IMR-90 (cell line): ENCODE results near the gene ATP5F1D. TPM values are rescaled to one million over a fixed set of nuclear protein-coding genes. Genes with fewer than 3 reads are reported as not detected.
A peak's percentile ranks its signal among the peaks of the same experiment; 100 is the strongest.

Experiments used
- ATAC-seq: fragments of 200-7000 bp; cut with Tn5 transposase; 2 replicates; pipeline ENCODE4 v1.9.1; 2020; ENCODE audit warnings: low read depth, mild to moderate bottlenecking, moderate library complexity
- BruUV-seq: library from RNA; stranded (reverse); fragments of 400-500 nt; replicated peaks from 2 replicates; lab custom pipeline; 2021; lab: Mats Ljungman, UMichigan
- CTCF ChIA-PET: fragments of 300-600 bp; formaldehyde crosslinking; extraction: SDS; loops from one replicate; lab custom pipeline; 2021; ENCODE audit warnings: antibody characterized with exemption; lab: Yijun Ruan, JAX
- POLR2A ChIA-PET: fragments of 300-600 bp; sonication (Branson Sonifier 250); formaldehyde crosslinking; loops from one replicate; lab custom pipeline; 2022; ENCODE audit warnings: antibody characterized with exemption; ENCODE audit not compliant: unreplicated experiment; lab: Charles Lee
- DNase-seq: peaks from one replicate; pipeline ENCODE4 v3.0.0; 2013
- H2AFZ ChIP-seq: replicated peaks from 2 replicates; pipeline ENCODE3; 2013; ENCODE audit warnings: low read length, mild to moderate bottlenecking; ENCODE audit not compliant: poor library complexity
- H2AK5ac ChIP-seq: 2 replicates; pipeline ENCODE4 v1.6.1; 2013; ENCODE audit warnings: low read depth, low read length, inconsistent platforms
- H2AK9ac ChIP-seq: replicated peaks from 2 replicates; pipeline ENCODE3; 2013; ENCODE audit warnings: mild to moderate bottlenecking, low read depth, low read length, moderate library complexity; ENCODE audit not compliant: poor library complexity
- H2BK120ac ChIP-seq: 2 replicates; pipeline ENCODE4 v1.6.1; 2013; ENCODE audit warnings: low read depth, low read length, inconsistent platforms
- H2BK15ac ChIP-seq: 3 replicates; pipeline ENCODE4 v1.6.1; 2013; ENCODE audit warnings: low read depth, low read length, inconsistent platforms
- H2BK20ac ChIP-seq: 2 replicates; pipeline ENCODE4 v1.6.1; 2013; ENCODE audit warnings: low read depth, mild to moderate bottlenecking, inconsistent platforms, low read length, moderate library complexity
- H2BK5ac ChIP-seq: 2 replicates; pipeline ENCODE4 v1.6.1; 2013; ENCODE audit warnings: mild to moderate bottlenecking, low read depth, low read length, inconsistent platforms; ENCODE audit not compliant: poor library complexity, severe bottlenecking
- H3K14ac ChIP-seq: replicated peaks from 2 replicates; pipeline ENCODE4 v1.6.1; 2013; ENCODE audit warnings: low read depth, low read length, inconsistent platforms
- H3K18ac ChIP-seq: 2 replicates; pipeline ENCODE4 v1.6.1; 2013; ENCODE audit warnings: low read depth, low read length, control low read depth
- H3K23ac ChIP-seq: 2 replicates; pipeline ENCODE4 v1.6.1; 2013; ENCODE audit warnings: low read depth, low read length, inconsistent platforms
- H3K27ac ChIP-seq: 2 replicates; pipeline ENCODE4 v1.5.1; 2013; ENCODE audit warnings: mild to moderate bottlenecking, control low read depth, low read length; ENCODE audit not compliant: insufficient read depth
- H3K27me3 ChIP-seq: 2 replicates; pipeline ENCODE4 v1.6.1; 2013; ENCODE audit warnings: low read length; ENCODE audit not compliant: control insufficient read depth, insufficient read depth
- H3K36me3 ChIP-seq: 2 replicates; pipeline ENCODE4 v1.6.1; 2013; ENCODE audit warnings: low read length, mixed read lengths; ENCODE audit not compliant: control insufficient read depth, insufficient read depth
- H3K4ac ChIP-seq: 2 replicates; pipeline ENCODE4 v1.6.1; 2013; ENCODE audit warnings: low read depth, low read length, inconsistent platforms
- H3K4me1 ChIP-seq: 2 replicates; pipeline ENCODE4 v1.6.1; 2013; ENCODE audit warnings: low read length, mixed read lengths; ENCODE audit not compliant: control insufficient read depth, insufficient read depth
- H3K4me2 ChIP-seq: 2 replicates; pipeline ENCODE4 v1.6.1; 2013; ENCODE audit warnings: low read depth, mild to moderate bottlenecking, control low read depth, low read length, moderate library complexity
- H3K4me3 ChIP-seq: 2 replicates; pipeline ENCODE4 v1.5.1; 2013; ENCODE audit warnings: low read depth, mild to moderate bottlenecking, control low read depth, low read length, moderate library complexity; ENCODE audit not compliant: insufficient read depth
- H3K56ac ChIP-seq: 2 replicates; pipeline ENCODE4 v1.6.1; 2013; ENCODE audit warnings: low read length, inconsistent platforms; ENCODE audit not compliant: insufficient read depth; ENCODE audit errors: extremely low read depth
- H3K79me1 ChIP-seq, 2 experiments: 2 replicates each; pipeline ENCODE4 v1.6.1; 2013; ENCODE audit warnings: low read length in 2 of 2, inconsistent platforms in 1 of 2, low read depth in 1 of 2
- H3K9ac ChIP-seq: 2 replicates; pipeline ENCODE4 v1.6.1; 2013; ENCODE audit warnings: low read depth, low read length, control low read depth
- H3K9me1 ChIP-seq: 2 replicates; pipeline ENCODE4 v1.6.1; 2013; ENCODE audit warnings: low read length, inconsistent platforms; ENCODE audit not compliant: insufficient read depth
- H3K9me3 ChIP-seq: 2 replicates; pipeline ENCODE4 v1.6.1; 2013; ENCODE audit warnings: low read length; ENCODE audit not compliant: control insufficient read depth, insufficient read depth
- H4K20me1 ChIP-seq: 2 replicates; pipeline ENCODE4 v1.6.1; 2013; ENCODE audit warnings: low read length, inconsistent platforms; ENCODE audit not compliant: insufficient read depth
- H4K5ac ChIP-seq: 2 replicates; pipeline ENCODE4 v1.6.1; 2013; ENCODE audit warnings: mild to moderate bottlenecking, low read depth, low read length, control low read depth
- H4K8ac ChIP-seq, 2 experiments: 2 replicates each; pipeline ENCODE4 v1.6.1; 2013; ENCODE audit warnings: low read depth in 2 of 2, low read length in 2 of 2, control low read depth in 1 of 2, inconsistent platforms in 1 of 2
- H4K91ac ChIP-seq: 2 replicates; pipeline ENCODE4 v1.6.1; 2013; ENCODE audit warnings: low read depth, low read length, inconsistent platforms; ENCODE audit not compliant: insufficient read depth
- CEBPB ChIP-seq: IDR thresholded peaks from 2 replicates; pipeline ENCODE4 v1.6.1; 2012; ENCODE audit warnings: low read depth, low read length, improper control_type of control experiment
- MAFK ChIP-seq: IDR thresholded peaks from 2 replicates; pipeline ENCODE4 v1.6.1; 2012; ENCODE audit warnings: low read depth, low read length, improper control_type of control experiment
- MXI1 ChIP-seq: IDR thresholded peaks from 2 replicates; pipeline ENCODE4 v1.6.1; 2012; ENCODE audit warnings: low read depth, mild to moderate bottlenecking, low read length, moderate library complexity, borderline replicate concordance
- POLR2A ChIP-seq: IDR thresholded peaks from 2 replicates; pipeline ENCODE4 v1.6.1; 2012; ENCODE audit warnings: mild to moderate bottlenecking, low read depth, low read length
- WGBS, 2 experiments: methylation state at CpG; one replicate each; pipeline versions ENCODE4 v1.1.5 to v1.1.7; 2013; ENCODE audit warnings: missing lambda C conversion rate in 2 of 2; ENCODE audit not compliant: insufficient read length in 1 of 2; ENCODE audit errors: extremely low coverage in 2 of 2; 5-methylcytosine and 5-hydroxymethylcytosine counted together
- dilution Hi-C: fragments of 300-500 bp; cut with HindIII; formaldehyde crosslinking; loops from one replicate; pipeline ENCODE4 v1.14.3; 2018; ENCODE audit warnings: low sequenced_read_pairs; ENCODE audit not compliant: unreplicated experiment
- in situ Hi-C: fragments of 300-500 bp; cut with MboI; formaldehyde crosslinking; loops from 3 replicates; pipeline ENCODE4 v1.14.3; 2019; ENCODE audit warnings: low sequenced_read_pairs, inconsistent platforms, mixed read lengths
- intact Hi-C: fragments of 100-400 bp; cut with micrococcal nuclease; formaldehyde crosslinking; loops from 2 replicates; pipeline ENCODE4 v1.10.0; 2022
- polyA plus RNA-seq, 3 experiments: library from polyadenylated mRNA; depleted of rRNA; stranded (reverse); fragments of >200 nt; gene quantifications; 2 replicates each; pipeline ENCODE4 v1.2.3, GENCODE V29; 2012; ENCODE audit warnings: low replicate concordance in 1 of 3
- total RNA-seq: library from RNA; depleted of rRNA; stranded (reverse); fragments of >200 nt; gene quantifications from 2 replicates; pipeline ENCODE4 v1.2.3, GENCODE V29; 2012

ATP5F1D gene
- total and polyA plus RNA-seq, 2 of the 4 experiments (the other 2 are of a cell fraction): 7.3 to 140 TPM

DNA sequence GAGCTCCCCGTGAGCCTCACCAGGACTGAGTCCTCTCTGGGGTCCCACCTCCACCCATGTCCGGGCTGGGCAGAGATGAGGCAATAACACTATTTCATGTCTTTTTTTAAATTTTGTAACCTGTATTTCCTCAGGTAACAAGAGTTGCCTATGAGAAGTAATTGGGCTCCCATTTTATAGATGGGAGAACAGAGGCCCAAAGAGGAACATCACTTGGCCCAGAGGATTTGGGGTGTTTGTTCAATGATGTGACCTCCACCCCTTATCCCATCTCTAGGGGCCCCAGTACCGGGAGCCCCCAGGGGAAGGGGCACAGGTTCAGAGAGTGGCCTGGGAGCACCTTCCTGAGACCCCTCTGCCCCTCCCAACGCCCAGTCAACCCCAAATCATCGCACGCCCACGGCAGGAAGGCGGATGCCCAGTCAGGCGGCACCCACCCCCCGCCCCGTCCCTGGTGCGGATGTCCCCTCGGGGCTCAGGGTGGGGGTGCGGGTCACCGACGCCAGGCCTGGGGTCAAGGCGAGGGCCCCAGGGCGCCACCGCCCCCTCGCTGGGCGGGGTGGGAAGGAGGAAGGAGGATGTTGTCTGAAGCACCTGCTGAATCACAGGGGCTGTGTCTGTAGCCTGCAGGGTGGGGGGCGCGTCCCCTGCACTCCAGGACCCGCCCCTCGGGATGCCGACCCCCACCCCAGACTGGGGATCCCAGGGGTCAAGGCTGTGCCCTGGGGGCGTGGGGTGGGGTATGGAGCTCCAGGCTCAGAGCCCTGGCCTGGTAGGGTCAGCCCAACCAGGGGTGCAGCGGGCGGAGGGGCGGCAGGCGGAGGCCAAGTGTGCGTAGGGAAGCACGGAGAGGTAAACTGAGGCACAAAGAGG is 18.6 kb downstream of the ATP5F1D start:
- H3K23ac ChIP-seq: no peak overlapping the region
- no peak overlapping the region for H2BK20ac ChIP-seq
- in situ Hi-C loops: no loop called here
- peak overlapping the region; percentile 75; the same call in 1 of the 2 replicates for H2BK120ac ChIP-seq
- H4K20me1 ChIP-seq: peaks cover 53% of the 10 kb centered on the region
- H3K36me3 ChIP-seq: peaks cover 36% of the 10 kb centered on the region
- POLR2A ChIA-PET: interaction anchor here (0.7 kb wide), 1 partner anchor 9 kb away, joined by 3 read pairs; no protein-coding TSS in a partner anchor
- BruUV-seq: no TSS peak
- H3K14ac ChIP-seq: 0 out of 2 replicates have a peak overlapping the region, but pooled peaks have one; percentile 0
- DNase-seq: no peak
- ATAC-seq: peak; percentile 3
- peaks cover 47% of the 10 kb centered on the region for H3K4me1 ChIP-seq
- peak overlapping the region; percentile 71 for H2AFZ ChIP-seq
- CTCF ChIA-PET: interaction anchor here (1.4 kb wide), 1 partner anchor 15 kb away, joined by 5 read pairs; no protein-coding TSS in a partner anchor
- 23% methylated on average over 8 of the region's 33 CpGs; no CpG with 5 or more reads in 1 of the 2 experiments for WGBS, 2 experiments
- H3K4ac ChIP-seq: peak overlapping the region; percentile 72
- H3K79me1 ChIP-seq: peaks cover 0 to 68% of the 10 kb centered on the region in 2 experiments; a peak in 2 of 4 replicates
- intact Hi-C loops: no loop called here
- H3K56ac ChIP-seq: no peak overlapping the region
- peak overlapping the region; percentile 97 for H2AK9ac ChIP-seq
- no peak overlapping the region for H3K18ac ChIP-seq
- peak overlapping the region; percentile 78 for H2BK5ac ChIP-seq
- H3K9ac ChIP-seq: no peak overlapping the region
- dilution Hi-C loops: no loop called here
- peaks cover 9% of the 10 kb centered on the region for H3K9me1 ChIP-seq
- H3K27me3 ChIP-seq: no peaks in the 10 kb centered on the region
- H3K27ac ChIP-seq: peak overlapping the region; percentile 71
- H3K4me3 ChIP-seq: no peak overlapping the region
- H2AK5ac ChIP-seq: peak overlapping the region; percentile 90
- H3K9me3 ChIP-seq: no peaks in the 10 kb centered on the region
- no peak overlapping the region for H4K91ac ChIP-seq
- peak overlapping the region; percentile 64 for H3K4me2 ChIP-seq
- H4K8ac ChIP-seq: peak overlapping the region in 1 of 2 experiments; percentile 57; a peak in 2 of 4 replicates
- H2BK15ac ChIP-seq: no peak overlapping the region; the same call in 2 of the 3 replicates
- TF ChIP-seq CEBPB: peak; percentile 55; the same call in 1 of the 2 replicates
- no peak for TF ChIP-seq MAFK
- TF ChIP-seq POLR2A: peak; percentile 27
- no peak for TF ChIP-seq MXI1
- H4K5ac ChIP-seq: no peak overlapping the region
